Measurements from ENCODE around the gene PLIN5.

DNA sequence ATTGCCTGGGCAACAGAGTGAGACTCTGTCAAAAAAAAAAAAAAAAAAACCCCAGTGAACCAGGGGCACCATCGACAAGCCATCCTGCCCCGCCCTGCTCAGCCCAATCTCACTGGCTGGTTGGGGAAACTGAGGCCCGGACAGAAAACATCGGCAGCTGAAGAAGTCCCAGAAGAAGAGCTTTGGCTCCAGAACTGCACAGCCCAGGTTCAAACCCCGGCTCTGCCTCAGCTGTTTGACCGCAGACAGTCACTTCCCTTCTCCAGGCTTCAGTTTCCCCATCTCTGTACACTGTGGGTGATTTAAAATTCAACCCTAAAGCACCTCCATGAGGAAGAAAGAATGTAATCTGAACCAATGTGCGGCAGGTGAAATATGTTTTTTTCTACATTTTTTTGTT lies 33.9 kb upstream of the PLIN5 start:
- TF ChIP-seq, protein P1, sequence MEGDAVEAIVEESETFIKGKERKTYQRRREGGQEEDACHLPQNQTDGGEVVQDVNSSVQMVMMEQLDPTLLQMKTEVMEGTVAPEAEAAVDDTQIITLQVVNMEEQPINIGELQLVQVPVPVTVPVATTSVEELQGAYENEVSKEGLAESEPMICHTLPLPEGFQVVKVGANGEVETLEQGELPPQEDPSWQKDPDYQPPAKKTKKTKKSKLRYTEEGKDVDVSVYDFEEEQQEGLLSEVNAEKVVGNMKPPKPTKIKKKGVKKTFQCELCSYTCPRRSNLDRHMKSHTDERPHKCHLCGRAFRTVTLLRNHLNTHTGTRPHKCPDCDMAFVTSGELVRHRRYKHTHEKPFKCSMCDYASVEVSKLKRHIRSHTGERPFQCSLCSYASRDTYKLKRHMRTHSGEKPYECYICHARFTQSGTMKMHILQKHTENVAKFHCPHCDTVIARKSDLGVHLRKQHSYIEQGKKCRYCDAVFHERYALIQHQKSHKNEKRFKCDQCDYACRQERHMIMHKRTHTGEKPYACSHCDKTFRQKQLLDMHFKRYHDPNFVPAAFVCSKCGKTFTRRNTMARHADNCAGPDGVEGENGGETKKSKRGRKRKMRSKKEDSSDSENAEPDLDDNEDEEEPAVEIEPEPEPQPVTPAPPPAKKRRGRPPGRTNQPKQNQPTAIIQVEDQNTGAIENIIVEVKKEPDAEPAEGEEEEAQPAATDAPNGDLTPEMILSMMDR (IDR thresholded peaks at IDR 0.05): no peak
- no peak for TF ChIP-seq POLR2A (IDR thresholded peaks at IDR 0.05)
